HG02678 (cell line): ENCODE data around the gene WFS1.

Experiments
- ATAC-seq: cut with Tn5 transposase; IDR thresholded peaks from one replicate; pipeline ENCODE4 v1.9.1; 2021; ENCODE audit warnings: mild to moderate bottlenecking, moderate library complexity; ENCODE audit not compliant: unreplicated experiment

The WFS1 gene

GRCh38 chr4:6279582-6280289, 10.1 kb downstream of the WFS1 start:
- ATAC-seq: no peak

GRCh38 chr4:6280365-6280996, 10.8 kb downstream of the WFS1 start:
- no peak for ATAC-seq

GRCh38 chr4:6281436-6282313, 12.0 kb downstream of the WFS1 start:
- ATAC-seq: no peak

- ATAC-seq: no peak
Measured at GRCh38 chr4:6282314-6282771, 12.7 kb downstream of the WFS1 start.

GRCh38 chr4:6283282-6283681, 13.6 kb downstream of the WFS1 start:
- no peak for ATAC-seq

- no peak for ATAC-seq
Measured at GRCh38 chr4:6287017-6287788, 17.6 kb downstream of the WFS1 start.

GRCh38 chr4:6288342-6288741, 18.7 kb downstream of the WFS1 start:
- no peak for ATAC-seq

GRCh38 chr4:6288871-6289270, 19.2 kb downstream of the WFS1 start:
- no peak for ATAC-seq

- ATAC-seq: no peak
Measured at GRCh38 chr4:6290256-6290655, 20.6 kb downstream of the WFS1 start.

- ATAC-seq: no peak
Measured at GRCh38 chr4:6290769-6291547, 21.3 kb downstream of the WFS1 start.

- ATAC-seq: no peak
Measured at GRCh38 chr4:6291784-6292297, 22.2 kb downstream of the WFS1 start.

GRCh38 chr4:6292376-6293096, 22.9 kb downstream of the WFS1 start:
- ATAC-seq: no peak

GRCh38 chr4:6293097-6293445, 23.4 kb downstream of the WFS1 start:
- no peak for ATAC-seq

- ATAC-seq: no peak
Measured at GRCh38 chr4:6293661-6294060, 24.0 kb downstream of the WFS1 start.

GRCh38 chr4:6294705-6295421, 25.2 kb downstream of the WFS1 start:
- ATAC-seq: no peak

- ATAC-seq: no peak
Measured at GRCh38 chr4:6295495-6295894, 25.8 kb downstream of the WFS1 start.

GRCh38 chr4:6296026-6296425, 26.4 kb downstream of the WFS1 start:
- no peak for ATAC-seq

GRCh38 chr4:6297266-6297815, 27.7 kb downstream of the WFS1 start:
- ATAC-seq: no peak
